GM19043 (cell line): ENCODE data around the gene FTO.

Source experiments
- ATAC-seq: cut with Tn5 transposase; IDR thresholded peaks from one replicate; pipeline ENCODE4 v1.9.1; 2021; ENCODE audit warnings: low read depth; ENCODE audit not compliant: unreplicated experiment

Gene FTO

GRCh38 chr16:54062361-54063278 is 358.7 kb downstream of the FTO start:
- no peak for ATAC-seq

- no peak for ATAC-seq
These were observed 359.4 kb downstream of the FTO start for GRCh38 chr16:54063279-54063773.

- no peak for ATAC-seq
These were observed 362.6 kb downstream of the FTO start for GRCh38 chr16:54066451-54067105.

GRCh38 chr16:54067322-54068065 is 363.5 kb downstream of the FTO start:
- no peak for ATAC-seq

- no peak for ATAC-seq
These were observed 364.3 kb downstream of the FTO start for GRCh38 chr16:54068212-54068611.

GRCh38 chr16:54069601-54070239 is 365.8 kb downstream of the FTO start:
- no peak for ATAC-seq

- peak; percentile 80 for ATAC-seq
These were observed 366.9 kb downstream of the FTO start for GRCh38 chr16:54070789-54071343.

- no peak for ATAC-seq
These were observed 367.6 kb downstream of the FTO start for GRCh38 chr16:54071514-54071913.

- ATAC-seq, result no peak
These were observed 368.3 kb downstream of the FTO start for GRCh38 chr16:54072237-54072636.

- no peak for ATAC-seq
These were observed 369.4 kb downstream of the FTO start for GRCh38 chr16:54073356-54073755.

GRCh38 chr16:54075446-54075845 is 371.5 kb downstream of the FTO start:
- no peak for ATAC-seq

GRCh38 chr16:54076006-54076504 is 372.1 kb downstream of the FTO start:
- no peak for ATAC-seq

GRCh38 chr16:54077050-54077821 is 373.3 kb downstream of the FTO start:
- no peak for ATAC-seq

- ATAC-seq, result no peak
These were observed 376.6 kb downstream of the FTO start for GRCh38 chr16:54080524-54081008.

- no peak for ATAC-seq
These were observed 382.8 kb downstream of the FTO start for GRCh38 chr16:54086791-54087190.

- ATAC-seq, result no peak
These were observed 386.6 kb downstream of the FTO start for GRCh38 chr16:54090602-54091001.

GRCh38 chr16:54093281-54093680 is 389.3 kb downstream of the FTO start:
- no peak for ATAC-seq

- no peak for ATAC-seq
These were observed 390.7 kb downstream of the FTO start for GRCh38 chr16:54094641-54095040.

GRCh38 chr16:54096607-54097006 is 392.7 kb downstream of the FTO start:
- no peak for ATAC-seq
